IMR-90 (cell line): ENCODE measurements around the gene KAZN. TPM values are rescaled to one million over a fixed set of nuclear protein-coding genes. Genes with fewer than 3 reads are reported as not detected.

Experiments
- ATAC-seq: fragments of 200-7000 bp; cut with Tn5 transposase; 2 replicates; pipeline ENCODE4 v1.9.1; 2020; ENCODE audit warnings: low read depth, mild to moderate bottlenecking, moderate library complexity
- BruUV-seq: library from RNA; stranded (reverse); fragments of 400-500 nt; replicated peaks from 2 replicates; lab custom pipeline; 2021; lab: Mats Ljungman, UMichigan
- CTCF ChIA-PET: fragments of 300-600 bp; formaldehyde crosslinking; extraction: SDS; loops from one replicate; lab custom pipeline; 2021; ENCODE audit warnings: antibody characterized with exemption; lab: Yijun Ruan, JAX
- POLR2A ChIA-PET: fragments of 300-600 bp; sonication (Branson Sonifier 250); formaldehyde crosslinking; loops from one replicate; lab custom pipeline; 2022; ENCODE audit warnings: antibody characterized with exemption; ENCODE audit not compliant: unreplicated experiment; lab: Charles Lee
- DNase-seq: peaks from one replicate; pipeline ENCODE4 v3.0.0; 2013
- H2AFZ ChIP-seq: replicated peaks from 2 replicates; pipeline ENCODE3; 2013; ENCODE audit warnings: low read length, mild to moderate bottlenecking; ENCODE audit not compliant: poor library complexity
- H2AK5ac ChIP-seq: 2 replicates; pipeline ENCODE4 v1.6.1; 2013; ENCODE audit warnings: low read depth, low read length, inconsistent platforms
- H2AK9ac ChIP-seq: replicated peaks from 2 replicates; pipeline ENCODE3; 2013; ENCODE audit warnings: mild to moderate bottlenecking, low read depth, low read length, moderate library complexity; ENCODE audit not compliant: poor library complexity
- H2BK120ac ChIP-seq: 2 replicates; pipeline ENCODE4 v1.6.1; 2013; ENCODE audit warnings: low read depth, low read length, inconsistent platforms
- H2BK15ac ChIP-seq: 3 replicates; pipeline ENCODE4 v1.6.1; 2013; ENCODE audit warnings: low read depth, low read length, inconsistent platforms
- H2BK20ac ChIP-seq: 2 replicates; pipeline ENCODE4 v1.6.1; 2013; ENCODE audit warnings: low read depth, mild to moderate bottlenecking, inconsistent platforms, low read length, moderate library complexity
- H2BK5ac ChIP-seq: 2 replicates; pipeline ENCODE4 v1.6.1; 2013; ENCODE audit warnings: mild to moderate bottlenecking, low read depth, low read length, inconsistent platforms; ENCODE audit not compliant: poor library complexity, severe bottlenecking
- H3K14ac ChIP-seq: replicated peaks from 2 replicates; pipeline ENCODE4 v1.6.1; 2013; ENCODE audit warnings: low read depth, low read length, inconsistent platforms
- H3K18ac ChIP-seq: 2 replicates; pipeline ENCODE4 v1.6.1; 2013; ENCODE audit warnings: low read depth, low read length, control low read depth
- H3K23ac ChIP-seq: 2 replicates; pipeline ENCODE4 v1.6.1; 2013; ENCODE audit warnings: low read depth, low read length, inconsistent platforms
- H3K27ac ChIP-seq: 2 replicates; pipeline ENCODE4 v1.5.1; 2013; ENCODE audit warnings: mild to moderate bottlenecking, control low read depth, low read length; ENCODE audit not compliant: insufficient read depth
- H3K27me3 ChIP-seq: 2 replicates; pipeline ENCODE4 v1.6.1; 2013; ENCODE audit warnings: low read length; ENCODE audit not compliant: control insufficient read depth, insufficient read depth
- H3K36me3 ChIP-seq: 2 replicates; pipeline ENCODE4 v1.6.1; 2013; ENCODE audit warnings: low read length, mixed read lengths; ENCODE audit not compliant: control insufficient read depth, insufficient read depth
- H3K4ac ChIP-seq: 2 replicates; pipeline ENCODE4 v1.6.1; 2013; ENCODE audit warnings: low read depth, low read length, inconsistent platforms
- H3K4me1 ChIP-seq: 2 replicates; pipeline ENCODE4 v1.6.1; 2013; ENCODE audit warnings: low read length, mixed read lengths; ENCODE audit not compliant: control insufficient read depth, insufficient read depth
- H3K4me2 ChIP-seq: 2 replicates; pipeline ENCODE4 v1.6.1; 2013; ENCODE audit warnings: low read depth, mild to moderate bottlenecking, control low read depth, low read length, moderate library complexity
- H3K4me3 ChIP-seq: 2 replicates; pipeline ENCODE4 v1.5.1; 2013; ENCODE audit warnings: low read depth, mild to moderate bottlenecking, control low read depth, low read length, moderate library complexity; ENCODE audit not compliant: insufficient read depth
- H3K56ac ChIP-seq: 2 replicates; pipeline ENCODE4 v1.6.1; 2013; ENCODE audit warnings: low read length, inconsistent platforms; ENCODE audit not compliant: insufficient read depth; ENCODE audit errors: extremely low read depth
- H3K79me1 ChIP-seq, 2 experiments: 2 replicates each; pipeline ENCODE4 v1.6.1; 2013; ENCODE audit warnings: low read length in 2 of 2, inconsistent platforms in 1 of 2, low read depth in 1 of 2
- H3K9ac ChIP-seq: 2 replicates; pipeline ENCODE4 v1.6.1; 2013; ENCODE audit warnings: low read depth, low read length, control low read depth
- H3K9me1 ChIP-seq: 2 replicates; pipeline ENCODE4 v1.6.1; 2013; ENCODE audit warnings: low read length, inconsistent platforms; ENCODE audit not compliant: insufficient read depth
- H3K9me3 ChIP-seq: 2 replicates; pipeline ENCODE4 v1.6.1; 2013; ENCODE audit warnings: low read length; ENCODE audit not compliant: control insufficient read depth, insufficient read depth
- H4K20me1 ChIP-seq: 2 replicates; pipeline ENCODE4 v1.6.1; 2013; ENCODE audit warnings: low read length, inconsistent platforms; ENCODE audit not compliant: insufficient read depth
- H4K5ac ChIP-seq: 2 replicates; pipeline ENCODE4 v1.6.1; 2013; ENCODE audit warnings: mild to moderate bottlenecking, low read depth, low read length, control low read depth
- H4K8ac ChIP-seq, 2 experiments: 2 replicates each; pipeline ENCODE4 v1.6.1; 2013; ENCODE audit warnings: low read depth in 2 of 2, low read length in 2 of 2, control low read depth in 1 of 2, inconsistent platforms in 1 of 2
- H4K91ac ChIP-seq: 2 replicates; pipeline ENCODE4 v1.6.1; 2013; ENCODE audit warnings: low read depth, low read length, inconsistent platforms; ENCODE audit not compliant: insufficient read depth
- BHLHE40 ChIP-seq: fragments of 150-350 bp; IDR thresholded peaks from 2 replicates; pipeline ENCODE4 v1.6.1; 2016; ENCODE audit warnings: mild to moderate bottlenecking, low read depth, low read length
- CEBPB ChIP-seq: IDR thresholded peaks from 2 replicates; pipeline ENCODE4 v1.6.1; 2012; ENCODE audit warnings: low read depth, low read length, improper control_type of control experiment
- CHD1 ChIP-seq: IDR thresholded peaks from 2 replicates; pipeline ENCODE4 v1.6.1; 2012; ENCODE audit warnings: low read depth, low read length, improper control_type of control experiment
- CTCF ChIP-seq: conservative IDR thresholded peaks from 2 replicates; pipeline ENCODE4 v1.5.1; 2012; ENCODE audit warnings: mild to moderate bottlenecking, low read depth, low read length, improper control_type of control experiment
- FOS ChIP-seq: fragments of 150-350 bp; IDR thresholded peaks from 2 replicates; pipeline ENCODE4 v1.6.1; 2016; ENCODE audit warnings: low read depth, low read length
- MAFK ChIP-seq: IDR thresholded peaks from 2 replicates; pipeline ENCODE4 v1.6.1; 2012; ENCODE audit warnings: low read depth, low read length, improper control_type of control experiment
- MAZ ChIP-seq: IDR thresholded peaks from 2 replicates; pipeline ENCODE4 v1.6.1; 2012; ENCODE audit warnings: low read depth, mild to moderate bottlenecking, low read length, improper control_type of control experiment, moderate library complexity, borderline replicate concordance
- MXI1 ChIP-seq: IDR thresholded peaks from 2 replicates; pipeline ENCODE4 v1.6.1; 2012; ENCODE audit warnings: low read depth, mild to moderate bottlenecking, low read length, moderate library complexity, borderline replicate concordance
- NFE2L2 ChIP-seq: fragments of 150-350 bp; IDR thresholded peaks from 2 replicates; pipeline ENCODE4 v1.6.1; 2016; ENCODE audit warnings: low read depth, mild to moderate bottlenecking, low read length
- POLR2A ChIP-seq: IDR thresholded peaks from 2 replicates; pipeline ENCODE4 v1.6.1; 2012; ENCODE audit warnings: mild to moderate bottlenecking, low read depth, low read length
- RAD21 ChIP-seq: IDR thresholded peaks from 2 replicates; pipeline ENCODE4 v1.6.1; 2012; ENCODE audit warnings: low read length, improper control_type of control experiment
- RCOR1 ChIP-seq: IDR thresholded peaks from 2 replicates; pipeline ENCODE4 v1.6.1; 2012; ENCODE audit warnings: mild to moderate bottlenecking, low read length, improper control_type of control experiment; ENCODE audit not compliant: insufficient replicate concordance
- RFX5 ChIP-seq: IDR thresholded peaks from 2 replicates; pipeline ENCODE4 v1.8.0; 2012; ENCODE audit warnings: low read depth, mild to moderate bottlenecking, low read length, moderate library complexity
- SMC3 ChIP-seq: fragments of 150-350 bp; IDR thresholded peaks from 2 replicates; pipeline ENCODE4 v1.6.1; 2016; ENCODE audit warnings: low read depth, mild to moderate bottlenecking, antibody characterized with exemption, low read length, moderate library complexity
- USF2 ChIP-seq: fragments of 150-350 bp; IDR thresholded peaks from 2 replicates; pipeline ENCODE4 v1.6.1; 2017; ENCODE audit warnings: mild to moderate bottlenecking, antibody characterized with exemption, low read length, low read depth
- WGBS, 2 experiments: methylation state at CpG; one replicate each; pipeline versions ENCODE4 v1.1.5 to v1.1.7; 2013; ENCODE audit warnings: missing lambda C conversion rate in 2 of 2; ENCODE audit not compliant: insufficient read length in 1 of 2; ENCODE audit errors: extremely low coverage in 2 of 2; 5-methylcytosine and 5-hydroxymethylcytosine counted together
- dilution Hi-C: fragments of 300-500 bp; cut with HindIII; formaldehyde crosslinking; loops from one replicate; pipeline ENCODE4 v1.14.3; 2018; ENCODE audit warnings: low sequenced_read_pairs; ENCODE audit not compliant: unreplicated experiment
- in situ Hi-C: fragments of 300-500 bp; cut with MboI; formaldehyde crosslinking; loops from 3 replicates; pipeline ENCODE4 v1.14.3; 2019; ENCODE audit warnings: low sequenced_read_pairs, inconsistent platforms, mixed read lengths
- intact Hi-C: fragments of 100-400 bp; cut with micrococcal nuclease; formaldehyde crosslinking; loops from 2 replicates; pipeline ENCODE4 v1.10.0; 2022
- polyA plus RNA-seq, 3 experiments: library from polyadenylated mRNA; depleted of rRNA; stranded (reverse); fragments of >200 nt; gene quantifications; 2 replicates each; pipeline ENCODE4 v1.2.3, GENCODE V29; 2012; ENCODE audit warnings: low replicate concordance in 1 of 3
- total RNA-seq: library from RNA; depleted of rRNA; stranded (reverse); fragments of >200 nt; gene quantifications from 2 replicates; pipeline ENCODE4 v1.2.3, GENCODE V29; 2012
- TF ChIP-seq, protein P1 (sequence below): fragments of 150-350 bp; IDR thresholded peaks from 2 replicates; pipeline ENCODE4 v1.6.1; 2016; ENCODE audit warnings: low read depth, mild to moderate bottlenecking, low read length, moderate library complexity, borderline replicate concordance

Gene KAZN
- total and polyA plus RNA-seq, 2 of the 4 experiments (the other 2 are of a cell fraction) = 5.2 to 10.5 TPM

GRCh38 chr1:15053153-15053552 is 454.7 kb downstream of the KAZN start:
- ATAC-seq = no peak
- no peak for DNase-seq
- intact Hi-C loops = no loop called here
- no peak overlapping the region for H2AK9ac ChIP-seq
- dilution Hi-C loops = no loop called here
- no peak overlapping the region for H2AK5ac ChIP-seq
- H4K8ac ChIP-seq = no peak overlapping the region
- no peak overlapping the region for H2BK120ac ChIP-seq
- H3K36me3 ChIP-seq = peaks cover 26% of the 10 kb centered on the region; the same call in 1 of the 2 replicates
- no peaks in the 10 kb centered on the region for H3K27me3 ChIP-seq
- no peaks in the 10 kb centered on the region for H3K4me1 ChIP-seq
- no peaks in the 10 kb centered on the region for H3K9me3 ChIP-seq
- CTCF ChIA-PET = interaction anchor here (1.0 kb wide), 1 partner anchor 25 kb away, joined by 4 read pairs; no protein-coding TSS in a partner anchor
- H4K5ac ChIP-seq = no peak overlapping the region
- no peak overlapping the region for H3K27ac ChIP-seq
- no peak overlapping the region for H3K9ac ChIP-seq
- H3K14ac ChIP-seq = no peak overlapping the region
- no peak overlapping the region for H2BK5ac ChIP-seq
- H3K4me2 ChIP-seq = no peak overlapping the region
- no peak for TF ChIP-seq FOS
- no peak for TF ChIP-seq MAFK
- no peak for TF ChIP-seq RCOR1
- no peak for TF ChIP-seq RFX5
- TF ChIP-seq SMC3 = no peak
- no peak for TF ChIP-seq BHLHE40
- TF ChIP-seq CTCF = no peak
- no peak for TF ChIP-seq MAZ
- TF ChIP-seq RAD21 = no peak
- TF ChIP-seq USF2 = no peak
- no peak for TF ChIP-seq MXI1
- TF ChIP-seq, protein P1, sequence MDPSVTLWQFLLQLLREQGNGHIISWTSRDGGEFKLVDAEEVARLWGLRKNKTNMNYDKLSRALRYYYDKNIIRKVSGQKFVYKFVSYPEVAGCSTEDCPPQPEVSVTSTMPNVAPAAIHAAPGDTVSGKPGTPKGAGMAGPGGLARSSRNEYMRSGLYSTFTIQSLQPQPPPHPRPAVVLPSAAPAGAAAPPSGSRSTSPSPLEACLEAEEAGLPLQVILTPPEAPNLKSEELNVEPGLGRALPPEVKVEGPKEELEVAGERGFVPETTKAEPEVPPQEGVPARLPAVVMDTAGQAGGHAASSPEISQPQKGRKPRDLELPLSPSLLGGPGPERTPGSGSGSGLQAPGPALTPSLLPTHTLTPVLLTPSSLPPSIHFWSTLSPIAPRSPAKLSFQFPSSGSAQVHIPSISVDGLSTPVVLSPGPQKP = no peak
- no peak for TF ChIP-seq CEBPB
- TF ChIP-seq CHD1 = no peak
- TF ChIP-seq NFE2L2 = no peak
- TF ChIP-seq POLR2A = no peak
- no TSS peak for BruUV-seq
- WGBS, 2 experiments = 94% methylated on average over 4 of the region's 9 CpGs; no CpG with 5 or more reads in 1 of the 2 experiments
- in situ Hi-C loops = no loop called here
- peaks cover 6 to 11% of the 10 kb centered on the region in 2 experiments; a peak in 3 of 4 replicates for H3K79me1 ChIP-seq
- H2BK20ac ChIP-seq = no peak overlapping the region
- no peak overlapping the region for H2AFZ ChIP-seq
- H3K23ac ChIP-seq = no peak overlapping the region
- H4K20me1 ChIP-seq = peaks cover 11% of the 10 kb centered on the region
- no peak overlapping the region for H2BK15ac ChIP-seq
- no peaks in the 10 kb centered on the region for H3K9me1 ChIP-seq
- POLR2A ChIA-PET = no interaction called here
- no peak overlapping the region for H3K4me3 ChIP-seq
- H3K18ac ChIP-seq = no peak overlapping the region
- H3K56ac ChIP-seq = no peak overlapping the region
- H4K91ac ChIP-seq = no peak overlapping the region
- H3K4ac ChIP-seq = no peak overlapping the region
